Fibroblast of the aortic adventitia (primary cell): ENCODE data around the gene GOLGA7B. TPM values are rescaled to one million over a fixed set of nuclear protein-coding genes. Genes with fewer than 3 reads are reported as not detected.
"Not testable (repeated sequence)": the region's sequence is repeated elsewhere in the genome, so short reads cannot be mapped to it uniquely, and the experiment has no call there.

ENCODE experiments used
- DNase-seq: peaks from one replicate; pipeline ENCODE4 v3.0.0-alpha.2; 2010; ENCODE audit warnings: low read depth
- H3K4me3 ChIP-seq: 2 replicates; pipeline ENCODE4 v1.5.1; 2011; ENCODE audit warnings: low read depth, mild to moderate bottlenecking, control low read depth, low read length, moderate library complexity
- CTCF ChIP-seq: IDR thresholded peaks from 2 replicates; pipeline ENCODE4 v1.5.1; 2011; ENCODE audit warnings: mild to moderate bottlenecking, low read length, control low read depth, inconsistent platforms; ENCODE audit not compliant: insufficient read depth
- total RNA-seq: library from RNA; depleted of rRNA; stranded (reverse); fragments of >200 nt; gene quantifications from 2 replicates; pipeline ENCODE4 v1.2.3, GENCODE V29; 2012; ENCODE audit warnings: low replicate concordance

Gene GOLGA7B
- total RNA-seq, 1 donor: not detected

- TF ChIP-seq CTCF: no peak
- no peak overlapping the region for H3K4me3 ChIP-seq
- DNase-seq: no peak
These were observed 20.9 kb upstream of the GOLGA7B start for GRCh38 chr10:97828721-97829120.

- no peak for DNase-seq
- no peak for TF ChIP-seq CTCF
These were observed 19.6 kb upstream of the GOLGA7B start for GRCh38 chr10:97830064-97830463.

GRCh38 chr10:97831259-97831658, 18.4 kb upstream of the GOLGA7B start:
- TF ChIP-seq CTCF: no peak
- DNase-seq: no peak
- no peak overlapping the region for H3K4me3 ChIP-seq

More at GRCh38 chr10:97830064-97830463, 19.6 kb upstream of the GOLGA7B start:
- H3K4me3 ChIP-seq: no peak overlapping the region

- no peak overlapping the region for H3K4me3 ChIP-seq
- DNase-seq: no peak
- no peak for TF ChIP-seq CTCF
These were observed 13.2 kb upstream of the GOLGA7B start for GRCh38 chr10:97836446-97836845.

- H3K4me3 ChIP-seq: no peak overlapping the region
- DNase-seq: no peak
- no peak for TF ChIP-seq CTCF
These were observed 11.6 kb upstream of the GOLGA7B start for GRCh38 chr10:97838091-97838490.

GRCh38 chr10:97841166-97841565, 8.5 kb upstream of the GOLGA7B start:
- not testable (repeated sequence) for H3K4me3 ChIP-seq, DNase-seq

GRCh38 chr10:97842114-97842513, 7.5 kb upstream of the GOLGA7B start:
- H3K4me3 ChIP-seq, DNase-seq: not testable (repeated sequence)

- no peak overlapping the region for H3K4me3 ChIP-seq
- TF ChIP-seq CTCF: no peak
- DNase-seq: peak; percentile 59
These were observed 6.9 kb upstream of the GOLGA7B start for GRCh38 chr10:97842656-97843280.
